ENCODE data around the gene MMEL1.

DNA sequence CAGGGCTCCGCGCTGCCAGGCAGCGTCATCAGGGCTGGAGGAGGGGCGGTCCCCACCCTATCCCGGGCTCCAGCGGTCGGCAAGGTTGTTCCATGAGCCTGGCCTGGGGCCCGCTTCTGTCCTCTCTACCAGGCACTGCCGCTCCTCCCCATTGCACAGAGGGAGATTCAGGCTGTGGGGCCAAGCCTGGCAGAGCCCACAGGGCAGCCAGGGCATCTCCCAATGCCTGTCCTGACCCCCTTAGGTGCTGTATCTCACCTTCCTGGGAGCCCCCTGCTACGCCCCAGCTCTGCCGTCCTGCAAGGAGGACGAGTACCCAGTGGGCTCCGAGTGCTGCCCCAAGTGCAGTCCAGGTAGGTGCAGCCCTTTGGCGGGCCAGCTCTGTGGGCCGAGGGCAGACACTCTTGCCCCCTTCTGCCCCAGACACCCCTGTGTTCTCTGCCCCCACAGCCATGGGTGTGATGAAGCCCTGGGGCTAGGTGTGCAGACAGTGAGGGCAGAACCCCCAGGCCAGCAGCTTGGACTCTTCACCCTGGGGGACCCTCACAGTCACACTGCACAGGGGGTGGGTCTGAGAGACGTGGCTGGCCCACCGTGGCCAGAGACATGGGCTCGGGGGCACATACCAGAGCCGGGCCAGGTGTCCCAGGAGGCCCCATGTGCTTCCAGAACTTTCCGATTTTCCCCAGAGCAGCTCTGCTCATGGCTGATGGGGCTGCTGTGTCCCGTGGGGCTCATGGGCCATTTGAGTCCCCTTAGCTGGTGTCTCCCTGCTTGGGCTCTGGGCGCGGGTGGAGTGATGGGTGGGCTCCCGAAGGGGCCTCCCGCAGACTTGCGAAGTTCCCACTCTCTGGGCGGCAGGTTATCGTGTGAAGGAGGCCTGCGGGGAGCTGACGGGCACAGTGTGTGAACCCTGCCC is 75.1 kb downstream of the MMEL1 start:
- TF ChIP-seq, protein P1, sequence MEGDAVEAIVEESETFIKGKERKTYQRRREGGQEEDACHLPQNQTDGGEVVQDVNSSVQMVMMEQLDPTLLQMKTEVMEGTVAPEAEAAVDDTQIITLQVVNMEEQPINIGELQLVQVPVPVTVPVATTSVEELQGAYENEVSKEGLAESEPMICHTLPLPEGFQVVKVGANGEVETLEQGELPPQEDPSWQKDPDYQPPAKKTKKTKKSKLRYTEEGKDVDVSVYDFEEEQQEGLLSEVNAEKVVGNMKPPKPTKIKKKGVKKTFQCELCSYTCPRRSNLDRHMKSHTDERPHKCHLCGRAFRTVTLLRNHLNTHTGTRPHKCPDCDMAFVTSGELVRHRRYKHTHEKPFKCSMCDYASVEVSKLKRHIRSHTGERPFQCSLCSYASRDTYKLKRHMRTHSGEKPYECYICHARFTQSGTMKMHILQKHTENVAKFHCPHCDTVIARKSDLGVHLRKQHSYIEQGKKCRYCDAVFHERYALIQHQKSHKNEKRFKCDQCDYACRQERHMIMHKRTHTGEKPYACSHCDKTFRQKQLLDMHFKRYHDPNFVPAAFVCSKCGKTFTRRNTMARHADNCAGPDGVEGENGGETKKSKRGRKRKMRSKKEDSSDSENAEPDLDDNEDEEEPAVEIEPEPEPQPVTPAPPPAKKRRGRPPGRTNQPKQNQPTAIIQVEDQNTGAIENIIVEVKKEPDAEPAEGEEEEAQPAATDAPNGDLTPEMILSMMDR (IDR thresholded peaks at IDR 0.05; ENCODE audit: low read length): no peak
- no peak for TF ChIP-seq EZH2 (optimal IDR thresholded peaks at IDR 0.05; ENCODE audit: low read depth, low read length)
